ENCODE results near the gene MYH15. TPM values are rescaled to one million over a fixed set of nuclear protein-coding genes. Genes with fewer than 3 reads are reported as not detected.
"Not testable (repeated sequence)": the region's sequence is repeated elsewhere in the genome, so short reads cannot be mapped to it uniquely, and the experiment has no call there.

MYH15 gene
- total RNA-seq, 4 donors from 2014 or later: under 0.01 to 0.22 TPM; not detected in 2

DNA sequence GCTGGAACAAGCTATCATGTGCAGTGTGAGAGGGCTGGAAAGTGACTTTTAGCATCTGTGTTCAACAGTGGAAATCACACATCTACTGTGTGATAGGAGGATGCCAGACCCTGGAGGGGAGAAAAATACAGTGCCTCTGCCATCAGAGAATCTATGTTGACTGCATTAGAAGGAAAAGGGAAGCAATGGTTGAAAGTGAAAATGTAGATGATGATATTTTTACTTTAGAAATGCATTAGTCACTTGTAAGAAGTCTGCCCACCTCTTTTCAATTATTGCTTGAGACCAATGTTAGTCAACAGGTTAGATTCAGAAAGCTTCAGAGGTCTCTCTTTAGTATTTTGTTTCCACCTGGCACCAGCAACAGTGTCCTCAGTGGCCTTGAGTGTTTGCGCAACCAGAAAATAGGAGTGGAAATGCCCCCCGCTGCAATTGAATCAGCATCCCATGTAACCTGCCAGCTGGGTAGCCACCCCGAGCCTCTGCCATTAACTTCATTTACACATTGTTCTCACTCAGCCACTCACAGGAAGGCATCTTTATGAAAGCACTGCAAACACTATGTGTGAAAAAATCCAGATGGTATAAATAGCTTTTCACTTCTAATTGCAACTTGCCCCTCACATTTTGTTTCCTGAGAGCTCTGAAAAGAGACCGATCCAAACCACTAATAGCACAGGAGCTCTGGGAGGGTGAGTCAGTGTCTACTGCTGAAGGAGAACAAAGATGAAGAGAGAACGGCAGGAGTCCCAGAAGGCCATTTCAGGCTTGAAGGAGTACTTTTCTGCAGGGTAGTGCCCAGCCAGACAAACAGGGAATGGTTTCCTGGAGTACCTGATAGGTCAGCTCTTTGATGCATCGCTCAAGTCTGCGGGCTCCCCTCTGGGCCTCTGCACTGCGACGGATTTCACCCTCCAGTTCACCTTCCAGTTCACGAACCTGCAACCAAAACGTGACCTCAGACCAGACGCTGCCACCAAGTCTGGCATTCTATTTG is 122.0 kb downstream of the MYH15 start:
- no peak for DNase-seq (ENCODE audit: low spot score in 2 of 2)
- Histone ChIP-seq H3K9me3 (no peaks in the 10 kb centered on the region), H3K36me3 (no peaks in the 10 kb centered on the region), H3K27me3 (no peaks in the 10 kb centered on the region), H3K27ac (no peak overlapping the region), H3K4me1 (peaks cover 0 to 9% (median 0%) of the 10 kb centered on the region in 4 donors), H3K4me3 (no peak overlapping the region)
- 63 to 66% methylated on average over 12 of the region's 12 CpGs for WGBS, 2 donors
- TF ChIP-seq, protein P1, sequence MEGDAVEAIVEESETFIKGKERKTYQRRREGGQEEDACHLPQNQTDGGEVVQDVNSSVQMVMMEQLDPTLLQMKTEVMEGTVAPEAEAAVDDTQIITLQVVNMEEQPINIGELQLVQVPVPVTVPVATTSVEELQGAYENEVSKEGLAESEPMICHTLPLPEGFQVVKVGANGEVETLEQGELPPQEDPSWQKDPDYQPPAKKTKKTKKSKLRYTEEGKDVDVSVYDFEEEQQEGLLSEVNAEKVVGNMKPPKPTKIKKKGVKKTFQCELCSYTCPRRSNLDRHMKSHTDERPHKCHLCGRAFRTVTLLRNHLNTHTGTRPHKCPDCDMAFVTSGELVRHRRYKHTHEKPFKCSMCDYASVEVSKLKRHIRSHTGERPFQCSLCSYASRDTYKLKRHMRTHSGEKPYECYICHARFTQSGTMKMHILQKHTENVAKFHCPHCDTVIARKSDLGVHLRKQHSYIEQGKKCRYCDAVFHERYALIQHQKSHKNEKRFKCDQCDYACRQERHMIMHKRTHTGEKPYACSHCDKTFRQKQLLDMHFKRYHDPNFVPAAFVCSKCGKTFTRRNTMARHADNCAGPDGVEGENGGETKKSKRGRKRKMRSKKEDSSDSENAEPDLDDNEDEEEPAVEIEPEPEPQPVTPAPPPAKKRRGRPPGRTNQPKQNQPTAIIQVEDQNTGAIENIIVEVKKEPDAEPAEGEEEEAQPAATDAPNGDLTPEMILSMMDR (IDR thresholded peaks at IDR 0.05): no peak
- TF ChIP-seq POLR2A (IDR thresholded peaks at IDR 0.05) (no peak), EP300 (IDR thresholded peaks at IDR 0.05) (no peak)

DNA sequence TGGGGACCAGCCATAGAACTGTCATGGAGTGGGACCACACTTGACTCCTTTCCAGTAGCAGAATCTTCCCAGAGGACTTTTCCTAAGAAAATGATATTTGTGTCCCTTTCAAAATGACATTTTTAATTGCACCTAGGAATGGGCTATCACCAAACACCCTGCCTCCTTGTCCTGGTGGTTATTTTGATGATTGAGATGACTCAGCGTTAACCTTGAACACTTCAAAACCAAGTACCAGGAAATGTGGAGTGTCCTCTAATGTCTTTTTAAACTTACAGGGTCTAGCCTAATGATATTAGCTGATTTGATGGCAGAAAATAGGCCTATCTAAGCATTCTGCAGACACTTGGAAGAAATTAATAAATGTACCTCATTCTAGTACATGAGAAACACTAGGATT is 123.3 kb downstream of the MYH15 start:
- Histone ChIP-seq H3K27me3 (no peaks in the 10 kb centered on the region), H3K27ac (no peak overlapping the region), H3K9me3 (no peaks in the 10 kb centered on the region), H3K36me3 (no peaks in the 10 kb centered on the region), H3K4me3 (no peak overlapping the region), H3K4me1 (peaks cover 0 to 3% (median 0%) of the 10 kb centered on the region in 4 donors)
- no peak for DNase-seq (ENCODE audit: low spot score in 2 of 2)
- no peak for TF ChIP-seq EP300 (IDR thresholded peaks at IDR 0.05)
- TF ChIP-seq, protein P1 (IDR thresholded peaks at IDR 0.05): no peak
- no peak for TF ChIP-seq POLR2A (IDR thresholded peaks at IDR 0.05)
- WGBS, 2 donors: 91 to 96% methylated on average over 1 of the region's 1 CpG

DNA sequence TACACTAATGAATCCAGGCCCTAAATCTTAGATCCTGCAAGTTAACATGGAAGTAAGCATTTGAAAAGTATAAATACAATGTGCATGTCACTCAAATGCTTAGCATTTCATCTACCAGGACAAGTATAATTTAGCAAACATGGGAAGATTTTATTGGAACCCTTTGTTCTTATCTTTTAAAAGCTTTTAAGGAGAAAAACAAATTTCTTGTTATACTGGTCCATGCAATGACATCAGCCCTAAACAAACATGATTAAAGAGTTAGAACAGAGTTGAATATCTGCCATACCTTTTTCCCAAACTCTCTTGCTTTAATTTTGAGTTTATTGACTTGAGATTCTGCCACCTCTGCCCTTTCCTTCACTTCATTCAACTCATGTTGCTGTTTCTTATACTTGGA is 127.1 kb downstream of the MYH15 start:
- no peak overlapping the region for H3K4me3 ChIP-seq
- H3K36me3 ChIP-seq: no peaks in the 10 kb centered on the region
- no peak overlapping the region for H3K27ac ChIP-seq
- TF ChIP-seq, protein P1 (IDR thresholded peaks at IDR 0.05): no peak
- TF ChIP-seq EP300 (IDR thresholded peaks at IDR 0.05): no peak
- TF ChIP-seq POLR2A (IDR thresholded peaks at IDR 0.05): no peak
- H3K4me1 ChIP-seq: no peaks in the 10 kb centered on the region
- no peak for DNase-seq (ENCODE audit: low spot score in 2 of 2)
- no peaks in the 10 kb centered on the region for H3K9me3 ChIP-seq
- no peaks in the 10 kb centered on the region for H3K27me3 ChIP-seq

DNA sequence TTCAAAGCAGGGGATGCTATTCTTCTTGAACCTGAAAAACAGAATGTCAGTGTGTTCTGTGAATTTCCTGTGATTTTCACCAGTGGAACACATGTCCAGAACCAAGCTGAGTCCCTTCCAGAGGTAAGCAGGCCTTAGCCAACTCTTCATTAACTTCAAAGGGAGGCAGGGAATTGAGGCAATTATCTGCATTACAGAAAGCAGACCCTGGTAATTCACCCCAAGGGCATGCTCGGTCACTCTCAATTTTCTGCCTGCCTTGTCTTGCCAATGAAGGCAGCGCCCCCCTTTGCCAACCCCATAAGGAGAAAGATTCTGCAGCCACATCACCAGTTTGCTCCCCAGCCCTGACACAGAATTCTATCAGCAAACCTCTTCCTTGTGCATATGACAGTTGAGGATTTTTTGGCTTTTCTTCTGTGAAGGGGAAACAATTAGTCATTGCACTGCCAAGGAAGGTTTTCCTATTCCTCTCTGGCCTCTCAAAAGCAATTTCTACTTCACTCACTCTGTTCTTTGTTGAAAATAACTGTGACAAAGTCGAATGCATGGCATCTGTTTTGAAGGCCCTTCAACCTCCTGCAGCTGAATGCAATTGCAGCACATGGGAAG is 128.8 kb downstream of the MYH15 start:
- no peaks in the 10 kb centered on the region for H3K36me3 ChIP-seq
- TF ChIP-seq EP300 (IDR thresholded peaks at IDR 0.05): no peak
- no peaks in the 10 kb centered on the region for H3K9me3 ChIP-seq
- no peak overlapping the region for H3K4me3 ChIP-seq
- DNase-seq (ENCODE audit: low spot score in 2 of 2): no peak
- no peaks in the 10 kb centered on the region for H3K4me1 ChIP-seq
- no peak overlapping the region for H3K27ac ChIP-seq
- no peaks in the 10 kb centered on the region for H3K27me3 ChIP-seq
- WGBS, 2 donors: 41 to 48% methylated on average over 3 of the region's 3 CpGs

DNA sequence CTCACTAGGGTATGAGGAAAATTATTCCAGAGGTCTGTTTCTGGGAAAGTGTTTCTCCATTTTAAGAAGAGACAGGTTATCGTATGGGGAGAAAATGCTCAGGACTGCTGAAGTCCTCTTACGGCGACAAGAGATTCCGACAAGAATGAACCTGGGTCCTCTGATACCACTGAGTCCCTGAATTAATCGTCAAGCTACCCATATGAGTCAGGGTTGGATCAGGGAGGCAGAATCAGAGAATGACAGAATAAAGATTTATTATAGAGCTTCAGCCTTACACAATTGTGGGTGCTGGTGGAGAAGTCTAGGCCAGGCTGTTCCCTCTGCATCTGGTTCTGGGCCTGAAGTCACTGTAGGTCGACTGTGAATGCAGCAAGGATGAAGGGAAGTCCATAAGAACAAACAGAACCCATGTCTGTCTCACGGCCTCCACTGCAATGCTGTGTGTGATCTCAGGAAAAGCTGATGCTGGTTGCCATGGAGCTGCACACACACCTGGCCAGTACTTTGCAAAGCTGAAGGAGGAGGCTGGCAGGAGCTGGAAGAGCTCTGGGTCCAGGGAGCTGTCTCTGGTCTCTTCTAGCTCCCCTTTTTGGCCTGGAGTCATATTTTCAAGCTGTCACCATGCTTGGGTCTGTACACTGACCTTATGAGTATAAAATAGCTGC is 130.1 kb downstream of the MYH15 start:
- no peak for DNase-seq (ENCODE audit: low spot score in 2 of 2)
- no peaks in the 10 kb centered on the region for H3K36me3 ChIP-seq
- H3K4me1 ChIP-seq: no peaks in the 10 kb centered on the region
- TF ChIP-seq, protein P1 (IDR thresholded peaks at IDR 0.05): no peak
- TF ChIP-seq POLR2A (IDR thresholded peaks at IDR 0.05) (no peak), EP300 (IDR thresholded peaks at IDR 0.05) (no peak)
- WGBS, 2 donors: 83 to 86% methylated on average over 7 of the region's 7 CpGs
- H3K27me3 ChIP-seq: no peaks in the 10 kb centered on the region
- H3K4me3 ChIP-seq: no peak overlapping the region
- no peak overlapping the region for H3K27ac ChIP-seq
- no peaks in the 10 kb centered on the region for H3K9me3 ChIP-seq

DNA sequence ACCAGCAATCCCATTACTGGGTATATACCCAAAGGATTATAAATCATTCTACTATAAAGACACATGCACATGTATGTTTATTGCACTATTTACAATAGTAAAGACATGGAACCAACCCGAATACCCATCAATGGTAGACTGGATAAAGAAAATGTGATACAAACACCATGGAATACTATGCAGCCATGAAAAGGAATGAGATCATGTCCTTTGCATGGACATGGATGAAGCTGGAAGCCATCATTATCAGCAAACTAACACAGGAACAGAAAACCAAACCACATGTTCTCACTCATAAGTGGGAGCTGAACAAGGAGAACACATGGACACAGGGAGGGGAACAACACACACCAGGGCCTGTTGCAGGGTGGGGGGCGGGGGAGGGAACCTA is 131.4 kb downstream of the MYH15 start:
- not testable (repeated sequence) for H3K27me3 ChIP-seq; H3K4me3 ChIP-seq; H3K4me1 ChIP-seq; DNase-seq (ENCODE audit: low spot score in 2 of 2); H3K27ac ChIP-seq; H3K9me3 ChIP-seq; H3K36me3 ChIP-seq
- WGBS, 2 donors: 77 to 90% methylated on average over 2 of the region's 2 CpGs

All from tibial nerve (tissue), 4 donors.